HepG2 (cell line): ENCODE measurements around the gene APOC3. TPM values are rescaled to one million over a fixed set of nuclear protein-coding genes. Genes with fewer than 3 reads are reported as not detected.

Experiments
- AHR ChIP-seq: IDR thresholded peaks from 2 replicates; pipeline ENCODE4 v1.6.1; 2018; ENCODE audit warnings: missing genetic modification reagents, missing compliant biosample characterization
- CAMTA2 ChIP-seq: sonication (generic); formaldehyde crosslinking; IDR thresholded peaks from 2 replicates; pipeline ENCODE4 v1.4.0; 2020; ENCODE audit warnings: mild to moderate bottlenecking, missing genetic modification reagents, borderline replicate concordance
- FOXP4 ChIP-seq: sonication (generic); formaldehyde crosslinking; IDR thresholded peaks from 2 replicates; pipeline ENCODE4 v1.4.0; 2020; ENCODE audit warnings: missing genetic modification reagents
- HDAC2 ChIP-seq: sonication (generic); formaldehyde crosslinking; IDR thresholded peaks from 2 replicates; pipeline ENCODE4 v1.4.0; 2020; ENCODE audit warnings: missing genetic modification reagents
- HDAC6 ChIP-seq: fragments of 200-600 bp; sonication (generic); IDR thresholded peaks from 2 replicates; pipeline ENCODE4 v1.7.0; 2017; ENCODE audit warnings: mild to moderate bottlenecking, antibody characterized with exemption, low read length, low read depth
- NFIB ChIP-seq: sonication (generic); formaldehyde crosslinking; IDR thresholded peaks from 2 replicates; pipeline ENCODE4 v1.9.0; 2021; ENCODE audit warnings: missing genetic modification reagents, mild to moderate bottlenecking, borderline replicate concordance
- PHB2 ChIP-seq: fragments of 450-650 bp; IDR thresholded peaks from 2 replicates; pipeline ENCODE4 v1.6.1; 2018; ENCODE audit not compliant: partially characterized antibody
- SAP130 ChIP-seq: IDR thresholded peaks from 2 replicates; pipeline ENCODE4 v1.6.1; 2016; ENCODE audit warnings: low read depth
- SETDB1 ChIP-seq: sonication (generic); formaldehyde crosslinking; IDR thresholded peaks from 2 replicates; pipeline ENCODE4 v1.5.1; 2020; ENCODE audit warnings: missing genetic modification reagents, mild to moderate bottlenecking, borderline replicate concordance
- SKI ChIP-seq: fragments of 450-650 bp; IDR thresholded peaks from one replicate; pipeline ENCODE4 v1.6.1; 2018; ENCODE audit warnings: mild to moderate bottlenecking; ENCODE audit not compliant: partially characterized antibody
- SMYD3 ChIP-seq: sonication (generic); formaldehyde crosslinking; IDR thresholded peaks from 2 replicates; pipeline ENCODE4 v1.8.1; 2023; ENCODE audit warnings: mild to moderate bottlenecking, missing genetic modification reagents
- ZFP37 ChIP-seq: sonication (generic); formaldehyde crosslinking; IDR thresholded peaks from 2 replicates; pipeline ENCODE4 v1.4.0; 2020; ENCODE audit warnings: missing genetic modification reagents, borderline replicate concordance
- ZKSCAN1 ChIP-seq: fragments of 150-350 bp; IDR thresholded peaks from 2 replicates; pipeline ENCODE4 v1.6.1; 2014; ENCODE audit warnings: low read length
- ZNF3 ChIP-seq: IDR thresholded peaks from 2 replicates; pipeline ENCODE4 v1.7.0; 2017; ENCODE audit warnings: inconsistent platforms
- ZNF414 ChIP-seq: sonication (generic); formaldehyde crosslinking; IDR thresholded peaks from 2 replicates; pipeline ENCODE4 v1.5.0; 2020; ENCODE audit warnings: missing genetic modification reagents
- ZNF484 ChIP-seq: sonication (generic); formaldehyde crosslinking; IDR thresholded peaks from 2 replicates; pipeline ENCODE4 v1.5.1; 2020; ENCODE audit warnings: mild to moderate bottlenecking, low read depth, missing genetic modification reagents, borderline replicate concordance
- ZNF543 ChIP-seq: sonication (generic); formaldehyde crosslinking; IDR thresholded peaks from 2 replicates; pipeline ENCODE4 v1.4.0; 2020; ENCODE audit warnings: mild to moderate bottlenecking, missing genetic modification reagents
- ZNF678 ChIP-seq: sonication (generic); formaldehyde crosslinking; IDR thresholded peaks from 2 replicates; pipeline ENCODE4 v1.4.0; 2020; ENCODE audit warnings: mild to moderate bottlenecking, missing genetic modification reagents
- ZNF761 ChIP-seq: sonication (generic); formaldehyde crosslinking; conservative IDR thresholded peaks from 2 replicates; pipeline ENCODE4 v1.4.0; 2020; ENCODE audit warnings: mild to moderate bottlenecking, missing genetic modification reagents
- ZNF850 ChIP-seq: sonication (generic); formaldehyde crosslinking; conservative IDR thresholded peaks from 2 replicates; pipeline ENCODE4 v1.9.0; 2021; ENCODE audit warnings: mild to moderate bottlenecking, missing genetic modification reagents
- ZNF883 ChIP-seq: sonication (generic); formaldehyde crosslinking; IDR thresholded peaks from 2 replicates; pipeline ENCODE4 v1.5.1; 2020; ENCODE audit warnings: mild to moderate bottlenecking, missing genetic modification reagents; ENCODE audit errors: not compliant biosample characterization
- ZSCAN31 ChIP-seq: sonication (generic); formaldehyde crosslinking; IDR thresholded peaks from 2 replicates; pipeline ENCODE4 v1.5.0; 2020; ENCODE audit warnings: low read depth, mild to moderate bottlenecking, missing genetic modification reagents
- polyA plus RNA-seq, 8 experiments: library from polyadenylated mRNA; depleted of rRNA in 3 of 8; stranded (reverse) in 7 of 8; unstranded in 1 of 8; fragments of >200 nt; fragmentation: Illumina TruSeq in 4 of 8; extraction: Trizol in 4 of 8; gene quantifications; 2 replicates each; pipeline versions ENCODE4 v1.2.1 to v1.2.3, GENCODE V29; 2011 to 2016; ENCODE audit warnings: low read depth in 4 of 8, missing spikeins in 1 of 8, mixed read lengths in 1 of 8; ENCODE audit not compliant: insufficient read depth in 1 of 8
- total RNA-seq, 5 experiments: library from RNA; depleted of rRNA; stranded (reverse); fragments of >200 nt; fragmentation: Illumina TruSeq; extraction: Trizol; gene quantifications; 2 replicates each; pipeline ENCODE4 v1.2.3, GENCODE V29; 2016; ENCODE audit warnings: low read depth in 1 of 5
- TF ChIP-seq, protein P1 (sequence below): sonication (generic); formaldehyde crosslinking; IDR thresholded peaks from 2 replicates; pipeline ENCODE4 v1.5.0; 2020; ENCODE audit warnings: mild to moderate bottlenecking, missing genetic modification reagents, borderline replicate concordance

APOC3 gene
- total and polyA plus RNA-seq, 2 of the 13 experiments (the other 11 are each of a cell fraction or from before 2014, with no cell fraction given) = 314 to 687 TPM

DNA sequence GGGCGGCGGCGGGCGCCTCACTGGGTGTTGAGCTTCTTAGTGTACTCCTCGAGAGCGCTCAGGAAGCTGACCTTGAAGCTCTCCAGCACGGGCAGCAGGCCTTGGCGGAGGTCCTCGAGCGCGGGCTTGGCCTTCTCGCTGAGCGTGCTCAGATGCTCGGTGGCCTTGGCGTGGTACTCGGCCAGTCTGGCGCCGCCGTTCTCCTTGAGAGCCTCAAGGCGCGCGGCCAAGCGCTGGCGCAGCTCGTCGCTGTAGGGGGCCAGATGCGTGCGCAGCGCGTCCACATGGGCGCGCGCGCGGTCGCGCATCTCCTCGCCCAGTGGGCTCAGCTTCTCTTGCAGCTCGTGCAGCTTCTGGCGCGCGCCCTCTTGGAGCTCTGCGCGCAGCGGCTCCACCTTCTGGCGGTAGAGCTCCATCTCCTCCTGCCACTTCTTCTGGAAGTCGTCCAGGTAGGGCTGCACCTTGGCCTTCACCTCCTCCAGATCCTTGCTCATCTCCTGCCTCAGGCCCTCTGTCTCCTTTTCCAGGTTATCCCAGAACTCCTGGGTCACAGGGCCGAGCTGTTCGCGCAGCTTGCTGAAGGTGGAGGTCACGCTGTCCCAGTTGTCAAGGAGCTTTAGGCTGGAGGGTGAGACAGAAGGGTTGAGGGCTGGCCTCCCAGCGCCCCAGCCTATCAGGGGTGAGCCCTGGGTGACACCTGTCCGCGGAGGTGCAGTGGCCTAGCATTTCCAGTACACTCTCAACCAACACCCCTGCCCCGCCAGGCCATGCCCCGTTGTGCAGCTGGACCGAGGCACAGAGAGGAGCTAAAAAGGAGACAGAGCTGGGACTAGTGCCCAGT is 6.3 kb downstream of the APOC3 start (continued):
- TF ChIP-seq FOXP4 (0 out of 2 replicates have a peak, but pooled peaks have one; percentile 11), NFIB (CRISPR knock-in tag) (no peak), ZKSCAN1 (no peak), ZNF678 (CRISPR knock-in tag) (no peak), CAMTA2 (0 out of 2 replicates have a peak, but pooled peaks have one; percentile 12), ZNF883 (CRISPR knock-in tag) (no peak), ZNF484 (CRISPR knock-in tag) (no peak), SAP130 (peak; percentile 57), SMYD3 (CRISPR knock-in tag) (0 out of 2 replicates have a peak, but pooled peaks have one; percentile 61), PHB2 (no peak), ZNF543 (CRISPR knock-in tag) (no peak), HDAC2 (CRISPR knock-in tag) (peak; percentile 37; the same call in 1 of the 2 replicates), HDAC6 (0 out of 2 replicates have a peak, but pooled peaks have one; percentile 13), SETDB1 (CRISPR knock-in tag) (no peak), SKI (no peak), AHR (CRISPR knock-in tag) (peak; percentile 71), ZNF761 (no peak), ZNF414 (CRISPR knock-in tag) (no peak), ZNF3 (no peak), ZFP37 (CRISPR knock-in tag) (0 out of 2 replicates have a peak, but pooled peaks have one; percentile 70), ZNF850 (no peak), ZSCAN31 (CRISPR knock-in tag) (peak; percentile 74; the same call in 1 of the 2 replicates)
- TF ChIP-seq, protein P1, sequence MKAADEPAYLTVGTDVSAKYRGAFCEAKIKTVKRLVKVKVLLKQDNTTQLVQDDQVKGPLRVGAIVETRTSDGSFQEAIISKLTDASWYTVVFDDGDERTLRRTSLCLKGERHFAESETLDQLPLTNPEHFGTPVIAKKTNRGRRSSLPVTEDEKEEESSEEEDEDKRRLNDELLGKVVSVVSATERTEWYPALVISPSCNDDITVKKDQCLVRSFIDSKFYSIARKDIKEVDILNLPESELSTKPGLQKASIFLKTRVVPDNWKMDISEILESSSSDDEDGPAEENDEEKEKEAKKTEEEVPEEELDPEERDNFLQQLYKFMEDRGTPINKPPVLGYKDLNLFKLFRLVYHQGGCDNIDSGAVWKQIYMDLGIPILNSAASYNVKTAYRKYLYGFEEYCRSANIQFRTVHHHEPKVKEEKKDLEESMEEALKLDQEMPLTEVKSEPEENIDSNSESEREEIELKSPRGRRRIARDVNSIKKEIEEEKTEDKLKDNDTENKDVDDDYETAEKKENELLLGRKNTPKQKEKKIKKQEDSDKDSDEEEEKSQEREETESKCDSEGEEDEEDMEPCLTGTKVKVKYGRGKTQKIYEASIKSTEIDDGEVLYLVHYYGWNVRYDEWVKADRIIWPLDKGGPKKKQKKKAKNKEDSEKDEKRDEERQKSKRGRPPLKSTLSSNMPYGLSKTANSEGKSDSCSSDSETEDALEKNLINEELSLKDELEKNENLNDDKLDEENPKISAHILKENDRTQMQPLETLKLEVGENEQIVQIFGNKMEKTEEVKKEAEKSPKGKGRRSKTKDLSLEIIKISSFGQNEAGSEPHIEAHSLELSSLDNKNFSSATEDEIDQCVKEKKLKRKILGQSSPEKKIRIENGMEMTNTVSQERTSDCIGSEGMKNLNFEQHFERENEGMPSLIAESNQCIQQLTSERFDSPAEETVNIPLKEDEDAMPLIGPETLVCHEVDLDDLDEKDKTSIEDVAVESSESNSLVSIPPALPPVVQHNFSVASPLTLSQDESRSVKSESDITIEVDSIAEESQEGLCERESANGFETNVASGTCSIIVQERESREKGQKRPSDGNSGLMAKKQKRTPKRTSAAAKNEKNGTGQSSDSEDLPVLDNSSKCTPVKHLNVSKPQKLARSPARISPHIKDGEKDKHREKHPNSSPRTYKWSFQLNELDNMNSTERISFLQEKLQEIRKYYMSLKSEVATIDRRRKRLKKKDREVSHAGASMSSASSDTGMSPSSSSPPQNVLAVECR (CRISPR knock-in tag) = peak; percentile 58
